GM23248 (cell line): Measurements from ENCODE around the gene PSMB8. TPM values are rescaled to one million over a fixed set of nuclear protein-coding genes. Genes with fewer than 3 reads are reported as not detected.

Source experiments
- DNase-seq: peaks from one replicate; pipeline ENCODE4 v3.0.0-alpha.2; 2015
- H2AFZ ChIP-seq: fragments of 200-600 bp; sonication (generic); 2 replicates; pipeline ENCODE4 v1.6.1; 2016; ENCODE audit warnings: antibody characterized with exemption
- H3F3A ChIP-seq: fragments of 200-600 bp; sonication (generic); 2 replicates; pipeline ENCODE4 v1.6.1; 2016; ENCODE audit warnings: mild to moderate bottlenecking, antibody characterized with exemption, mixed run types; ENCODE audit not compliant: insufficient read depth
- H3K27ac ChIP-seq: fragments of 200-600 bp; sonication (generic); 2 replicates; pipeline ENCODE4 v1.5.1; 2016; ENCODE audit warnings: mild to moderate bottlenecking
- H3K27me3 ChIP-seq: fragments of 200-600 bp; sonication (generic); replicated peaks from 2 replicates; pipeline ENCODE4 v1.6.1; 2016; ENCODE audit warnings: mild to moderate bottlenecking; ENCODE audit not compliant: insufficient read depth
- H3K36me3 ChIP-seq: fragments of 200-600 bp; sonication (generic); 2 replicates; pipeline ENCODE4 v1.6.1; 2016; ENCODE audit warnings: low read depth, mild to moderate bottlenecking
- H3K4me1 ChIP-seq: fragments of 200-600 bp; sonication (generic); 2 replicates; pipeline ENCODE4 v1.6.1; 2016; ENCODE audit warnings: mild to moderate bottlenecking; ENCODE audit not compliant: insufficient read depth
- H3K4me2 ChIP-seq: fragments of 200-600 bp; sonication (generic); one replicate; pipeline ENCODE4 v1.6.1; 2016; ENCODE audit warnings: mild to moderate bottlenecking; ENCODE audit not compliant: unreplicated experiment
- H3K4me3 ChIP-seq: fragments of 200-600 bp; sonication (generic); 2 replicates; pipeline ENCODE4 v1.5.1; 2016; ENCODE audit warnings: mild to moderate bottlenecking
- H3K79me2 ChIP-seq: fragments of 200-600 bp; sonication (generic); 2 replicates; pipeline ENCODE4 v1.6.1; 2016; ENCODE audit warnings: mild to moderate bottlenecking; ENCODE audit not compliant: insufficient read depth
- H3K9ac ChIP-seq: fragments of 200-600 bp; sonication (generic); 2 replicates; pipeline ENCODE4 v1.6.1; 2016; ENCODE audit warnings: mild to moderate bottlenecking
- H3K9me2 ChIP-seq: fragments of 200-600 bp; sonication (generic); 2 replicates; pipeline ENCODE4 v1.6.1; 2016; ENCODE audit warnings: mixed run types, mild to moderate bottlenecking, moderate library complexity; ENCODE audit not compliant: insufficient read depth
- H3K9me3 ChIP-seq: fragments of 200-600 bp; sonication (generic); one replicate; pipeline ENCODE4 v1.6.1; 2017; ENCODE audit warnings: low read depth
- H4K20me1 ChIP-seq: fragments of 200-600 bp; sonication (generic); 2 replicates; pipeline ENCODE4 v1.6.0; 2016; ENCODE audit not compliant: insufficient read depth
- EZH2 ChIP-seq: fragments of 200-600 bp; sonication (generic); IDR thresholded peaks from 2 replicates; pipeline ENCODE4 v1.6.1; 2018; ENCODE audit warnings: antibody characterized with exemption, mild to moderate bottlenecking; ENCODE audit not compliant: insufficient read depth, poor library complexity, severe bottlenecking
- EZH2phosphoT487 ChIP-seq: fragments of 200-600 bp; sonication (generic); IDR thresholded peaks from 2 replicates; pipeline ENCODE4 v1.6.1; 2018; ENCODE audit warnings: antibody characterized with exemption, moderate library complexity, mild to moderate bottlenecking, low read depth; ENCODE audit not compliant: insufficient read depth
- WGBS, 2 experiments: methylation state at CpG; one replicate each; pipeline ENCODE4 v1.1.6; 2015 to 2017; ENCODE audit warnings: low lambda C conversion rate in 2 of 2, low coverage in 1 of 2; ENCODE audit errors: missing lambda C conversion rate in 2 of 2; 5-methylcytosine and 5-hydroxymethylcytosine counted together
- in situ Hi-C: fragments of 300-500 bp; cut with MboI; formaldehyde crosslinking; loops from 2 replicates; pipeline ENCODE4 v1.15.0; 2020
- polyA plus RNA-seq: library from polyadenylated mRNA; unstranded; fragments of >200 nt; fragmentation: Nextera tagmentation; extraction: Ambion mirVana; gene quantifications from 2 replicates; pipeline ENCODE4 v1.2.1, GENCODE V29; 2016
- total RNA-seq: library from RNA; depleted of rRNA; stranded (reverse); fragments of >200 nt; shearing (Covaris generic); gene quantifications from 2 replicates; pipeline ENCODE4 v1.2.3, GENCODE V29; 2014; rRNA removed

Gene PSMB8
- total and polyA plus RNA-seq, 2 experiments from 2014 or later: 27.2 to 33.5 TPM

DNA sequence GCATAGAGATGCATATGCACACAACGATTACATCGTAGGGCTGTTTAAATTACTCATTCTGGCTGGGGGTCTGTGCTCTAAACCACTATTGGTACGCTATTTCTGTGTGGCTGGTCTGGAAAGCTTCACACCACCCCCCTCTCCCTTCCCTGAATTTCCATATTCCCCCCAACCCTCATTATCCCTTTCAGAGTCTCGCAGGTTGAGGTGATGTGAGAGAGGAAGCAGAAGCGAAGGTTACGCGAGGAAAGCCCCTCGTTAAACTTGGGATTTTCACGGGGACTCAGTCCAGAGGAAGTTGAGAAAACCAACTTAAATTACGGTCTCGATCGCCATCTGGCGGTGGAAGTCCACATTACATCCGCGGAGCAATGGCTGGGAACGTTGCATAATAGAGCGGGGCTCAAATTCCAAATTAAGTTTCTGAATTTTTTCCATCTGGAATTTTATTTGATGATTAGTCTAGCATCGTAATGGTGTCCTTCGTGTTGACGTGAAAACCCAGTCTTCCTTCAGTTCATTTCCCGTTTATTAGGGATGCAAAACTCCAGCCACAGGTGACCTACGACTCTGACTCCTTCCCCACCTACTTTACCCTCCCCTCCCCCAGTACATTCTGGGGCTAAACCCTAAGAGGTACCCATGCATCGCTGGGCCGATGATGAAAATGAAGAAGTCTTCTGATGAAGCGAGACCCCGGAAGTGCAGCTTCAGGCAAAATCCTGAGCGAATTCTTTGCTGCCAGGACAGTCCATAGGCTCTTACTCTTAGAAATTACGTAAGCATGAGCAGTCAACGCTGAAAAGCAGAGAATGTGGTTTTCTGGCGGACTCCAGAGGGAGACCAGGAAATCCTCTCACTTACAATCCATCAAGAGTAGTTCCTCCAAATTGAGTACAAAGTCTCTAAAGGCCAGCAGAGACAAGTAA lies 46.7 kb downstream of the PSMB8 start:
- Histone ChIP-seq H3F3A (no peaks in the 10 kb centered on the region), H3K9ac (peak overlapping the region; percentile 38; the same call in 1 of the 2 replicates), H3K79me2 (no peaks in the 10 kb centered on the region), H3K4me2 (peak overlapping the region; percentile 93), H3K4me3 (peak overlapping the region; percentile 67), H3K9me3 (no peaks in the 10 kb centered on the region), H4K20me1 (no peaks in the 10 kb centered on the region), H3K27ac (no peak overlapping the region), H3K27me3 (peaks cover 41% of the 10 kb centered on the region), H3K4me1 (no peaks in the 10 kb centered on the region), H3K36me3 (no peaks in the 10 kb centered on the region), H3K9me2 (no peaks in the 10 kb centered on the region), H2AFZ (peak overlapping the region; percentile 92)
- peak; percentile 74 for DNase-seq
- no peak for TF ChIP-seq EZH2
- no peak for TF ChIP-seq EZH2phosphoT487
- in situ Hi-C loops: no loop called here
- WGBS, 2 experiments: 4 to 5% methylated on average over 30 of the region's 30 CpGs

DNA sequence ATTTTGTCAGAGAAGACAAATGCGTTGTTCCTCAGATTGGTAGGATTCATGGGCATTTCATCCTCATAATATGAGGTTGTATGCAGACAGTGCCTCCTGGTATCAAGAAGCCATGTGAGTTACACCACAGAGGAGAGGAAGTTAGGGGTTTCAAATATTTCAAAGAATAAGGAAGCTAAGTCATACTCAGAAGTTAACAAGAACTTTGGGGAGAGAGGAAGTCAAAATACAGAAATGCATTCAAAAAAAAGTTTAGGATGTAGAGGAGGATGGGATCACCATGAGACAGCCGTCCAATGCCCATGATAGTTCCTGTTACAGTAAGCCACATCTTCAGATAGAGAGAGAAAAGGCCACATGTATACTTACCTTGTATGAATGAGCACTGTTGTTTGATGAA lies 49.3 kb downstream of the PSMB8 start:
- in situ Hi-C loops: loop anchor here (5.0 kb wide), 1 partner anchor 377 kb away; no protein-coding TSS in a partner anchor

DNA sequence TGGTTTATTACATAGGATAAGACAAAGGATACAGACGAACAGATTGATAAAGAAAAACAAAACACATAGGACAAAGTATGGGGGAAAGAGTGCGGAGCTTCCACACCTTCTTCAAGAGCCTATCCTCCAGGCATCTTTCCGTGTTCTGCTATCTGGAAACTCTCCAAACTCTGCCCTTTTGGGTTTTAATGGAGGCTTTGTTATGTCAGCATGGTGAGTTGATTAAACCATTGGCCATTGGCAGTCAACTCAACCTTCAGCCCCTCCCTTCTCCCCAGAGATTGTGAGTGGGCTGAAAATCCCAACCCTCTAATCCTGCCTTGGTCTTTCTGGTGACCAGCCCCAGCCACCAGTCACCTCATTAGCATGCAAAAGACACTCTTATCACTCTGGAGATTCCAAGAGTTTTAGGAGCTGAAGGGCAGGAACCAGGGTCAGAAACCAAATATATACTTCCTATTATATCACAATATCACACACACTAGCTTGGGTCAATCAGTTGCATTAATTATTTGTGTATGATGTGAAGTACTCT lies 50.9 kb downstream of the PSMB8 start:
- no peaks in the 10 kb centered on the region for H3K79me2 ChIP-seq
- no peak overlapping the region for H2AFZ ChIP-seq
- peaks cover 44% of the 10 kb centered on the region for H3K27me3 ChIP-seq
- no peak overlapping the region for H3K27ac ChIP-seq
- TF ChIP-seq EZH2 (no peak), EZH2phosphoT487 (no peak)
- no peaks in the 10 kb centered on the region for H4K20me1 ChIP-seq
- no peak overlapping the region for H3K4me2 ChIP-seq
- no peak overlapping the region for H3K4me3 ChIP-seq
- H3K4me1 ChIP-seq: no peaks in the 10 kb centered on the region
- H3K9me2 ChIP-seq: no peaks in the 10 kb centered on the region
- H3F3A ChIP-seq: no peaks in the 10 kb centered on the region
- H3K36me3 ChIP-seq: no peaks in the 10 kb centered on the region
- H3K9me3 ChIP-seq: no peaks in the 10 kb centered on the region
- WGBS, 2 experiments: 49 to 55% methylated on average over 3 of the region's 3 CpGs
- in situ Hi-C loops: loop anchor here (5.0 kb wide), 1 partner anchor 376 kb away; no protein-coding TSS in a partner anchor
- no peak overlapping the region for H3K9ac ChIP-seq
- no peak for DNase-seq

More for the DNA sequence above, 49.3 kb downstream of the PSMB8 start:
- Histone ChIP-seq H3K4me1 (no peaks in the 10 kb centered on the region), H3F3A (no peaks in the 10 kb centered on the region), H3K27ac (no peak overlapping the region), H2AFZ (no peak overlapping the region), H4K20me1 (no peaks in the 10 kb centered on the region), H3K9ac (no peak overlapping the region), H3K4me3 (no peak overlapping the region), H3K36me3 (no peaks in the 10 kb centered on the region), H3K9me3 (no peaks in the 10 kb centered on the region), H3K27me3 (peaks cover 41% of the 10 kb centered on the region), H3K4me2 (no peak overlapping the region), H3K79me2 (no peaks in the 10 kb centered on the region), H3K9me2 (no peaks in the 10 kb centered on the region)
- WGBS, 2 experiments: 41 to 48% methylated on average over 2 of the region's 2 CpGs
- no peak for DNase-seq
- TF ChIP-seq EZH2: no peak
- no peak for TF ChIP-seq EZH2phosphoT487

Other genes with a start within 250 kb of the PSMB8 start
- not detected in 2 replicates for gene HLA-DQA1, start 206.6 kb downstream of the PSMB8 start, total RNA-seq
- gene HLA-DQA1, start 206.6 kb downstream of the PSMB8 start, polyA plus RNA-seq: 0.28 TPM in 1 of 2 replicates, not detected in the other
- not detected in 2 replicates for gene HLA-DQB1, start 177.4 kb downstream of the PSMB8 start, total RNA-seq
- not detected in 2 replicates for gene HLA-DQB1, start 177.4 kb downstream of the PSMB8 start, polyA plus RNA-seq
- gene HLA-DQA2, start 102.7 kb downstream of the PSMB8 start, total RNA-seq: not detected in 2 replicates
- not detected in 2 replicates for gene HLA-DQA2, start 102.7 kb downstream of the PSMB8 start, polyA plus RNA-seq
- not detected in 2 replicates for gene HLA-DQB2, start 80.5 kb downstream of the PSMB8 start, total RNA-seq
- gene HLA-DQB2, start 80.5 kb downstream of the PSMB8 start, polyA plus RNA-seq: not detected in 2 replicates
- gene HLA-DOB, start 27.0 kb downstream of the PSMB8 start, total RNA-seq: not detected in 2 replicates
- not detected in 2 replicates for gene HLA-DOB, start 27.0 kb downstream of the PSMB8 start, polyA plus RNA-seq
- gene TAP2, start 5.3 kb downstream of the PSMB8 start, total RNA-seq: 2.2 and 5.4 TPM in 2 replicates
- 4.6 and 5.1 TPM in 2 replicates for gene TAP2, start 5.3 kb downstream of the PSMB8 start, polyA plus RNA-seq
- 27.5 and 30.7 TPM in 2 replicates for gene TAP1, start 9.7 kb upstream of the PSMB8 start, total RNA-seq
- 29.8 and 30.7 TPM in 2 replicates for gene TAP1, start 9.7 kb upstream of the PSMB8 start, polyA plus RNA-seq
- 3.4 and 5.1 TPM in 2 replicates for gene PSMB9, start 10.1 kb upstream of the PSMB8 start, total RNA-seq
- 11.2 and 12.3 TPM in 2 replicates for gene PSMB9, start 10.1 kb upstream of the PSMB8 start, polyA plus RNA-seq
- not detected in 2 replicates for gene HLA-DMB, start 97.0 kb upstream of the PSMB8 start, total RNA-seq
- gene HLA-DMB, start 97.0 kb upstream of the PSMB8 start, polyA plus RNA-seq: 0.46 TPM in 1 of 2 replicates, not detected in the other
- gene HLA-DMA, start 109.0 kb upstream of the PSMB8 start, total RNA-seq: 1.1 and 6.3 TPM in 2 replicates
- 5.6 and 6.2 TPM in 2 replicates for gene HLA-DMA, start 109.0 kb upstream of the PSMB8 start, polyA plus RNA-seq
- gene BRD2, start 124.5 kb upstream of the PSMB8 start, total RNA-seq: 85.4 and 95.7 TPM in 2 replicates
- 99.9 and 105 TPM in 2 replicates for gene BRD2, start 124.5 kb upstream of the PSMB8 start, polyA plus RNA-seq
- not detected in 2 replicates for gene HLA-DOA, start 165.5 kb upstream of the PSMB8 start, total RNA-seq
- gene HLA-DOA, start 165.5 kb upstream of the PSMB8 start, polyA plus RNA-seq: 0.18 TPM in 1 of 2 replicates, not detected in the other
- gene HLA-DPA1, start 229.6 kb upstream of the PSMB8 start, total RNA-seq: 0.89 and 2.5 TPM in 2 replicates
- 4.2 and 4.9 TPM in 2 replicates for gene HLA-DPA1, start 229.6 kb upstream of the PSMB8 start, polyA plus RNA-seq
- 12.5 and 14.9 TPM in 2 replicates for gene HLA-DPB1, start 231.9 kb upstream of the PSMB8 start, total RNA-seq
- gene HLA-DPB1, start 231.9 kb upstream of the PSMB8 start, polyA plus RNA-seq: 17.8 and 18.9 TPM in 2 replicates